Urinary bladder (tissue), 4 donors: ENCODE measurements around the gene POU6F1. TPM values are rescaled to one million over a fixed set of nuclear protein-coding genes. Genes with fewer than 3 reads are reported as not detected.

ENCODE experiments used
- DNase-seq: peaks from one replicate; pipeline ENCODE4 v3.0.0-alpha.2; 2015; ENCODE audit errors: extremely low spot score
- H3K27ac ChIP-seq: one replicate; pipeline ENCODE4 v1.5.1; 2013; ENCODE audit warnings: low read depth, mild to moderate bottlenecking, moderate library complexity
- H3K36me3 ChIP-seq: one replicate; pipeline ENCODE4 v1.6.1; 2013; ENCODE audit warnings: mild to moderate bottlenecking, moderate library complexity; ENCODE audit not compliant: insufficient read depth
- H3K4me1 ChIP-seq: one replicate; pipeline ENCODE4 v1.6.1; 2013; ENCODE audit warnings: mild to moderate bottlenecking, moderate library complexity; ENCODE audit not compliant: insufficient read depth
- H3K4me3 ChIP-seq: one replicate; pipeline ENCODE4 v1.5.1; 2013; ENCODE audit warnings: low read depth, low read length
- WGBS: extraction: QIAGEN DNeasy Blood & Tissue Kit; methylation state at CpG from one replicate; pipeline ENCODE4 v1.1.7; 2013; 5-methylcytosine and 5-hydroxymethylcytosine counted together
- polyA plus RNA-seq: library from polyadenylated mRNA; stranded (reverse); fragments of 200-250 nt; gene quantifications from one replicate; pipeline ENCODE4 v1.2.3, GENCODE V29; 2013
- total RNA-seq: library from RNA; depleted of rRNA; stranded (reverse); fragments of >200 nt; gene quantifications from one replicate; pipeline ENCODE4 v1.2.3, GENCODE V29; 2014
- donor health status: healthy with polysubstance abuse.
- donor health status: healthy.

The POU6F1 gene
- total and polyA plus RNA-seq, 2 donors, result 4.3 to 10.6 TPM

DNA sequence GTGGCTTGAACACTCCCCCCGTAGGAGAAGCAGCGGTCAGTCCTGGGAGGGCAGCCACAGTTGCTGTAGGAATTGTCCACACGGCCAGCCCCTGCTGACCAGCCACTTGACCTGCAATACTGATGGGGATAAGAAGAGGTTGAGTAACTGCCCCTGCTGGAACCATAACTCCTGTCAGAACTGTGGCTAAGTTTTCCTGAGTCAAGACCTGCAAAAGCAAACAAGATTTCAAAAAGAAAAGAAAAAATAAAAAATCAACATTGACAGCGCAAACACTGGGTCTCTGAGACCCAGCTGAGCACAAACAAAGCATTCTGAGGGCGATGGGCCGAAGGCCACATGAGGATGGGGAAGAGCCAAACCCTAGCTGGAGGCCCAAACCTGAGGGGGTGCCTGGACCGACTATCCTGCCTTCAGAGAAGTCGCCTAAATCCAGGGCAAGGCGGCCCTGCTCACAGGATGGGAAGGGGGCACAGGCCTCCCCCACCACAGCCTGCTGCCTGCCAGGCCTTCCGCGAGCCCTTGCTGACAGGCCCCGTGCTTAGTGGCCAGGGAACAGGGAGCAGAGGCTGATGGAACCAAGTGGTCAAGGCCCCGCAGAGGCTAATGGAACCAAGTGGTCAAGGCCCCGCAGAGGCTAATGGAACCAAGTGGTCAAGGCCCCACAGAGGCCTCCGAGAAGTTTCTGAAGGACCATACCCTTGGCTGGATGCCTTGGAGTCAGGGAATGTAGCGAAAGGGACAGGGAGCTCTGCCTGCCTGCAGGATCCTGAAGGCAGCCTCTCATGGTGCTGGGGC, 19.1 kb downstream of the POU6F1 start:
- H3K36me3 ChIP-seq, result no peaks in the 10 kb centered on the region
- 86% methylated on average over 16 of the region's 16 CpGs for WGBS
- no peaks in the 10 kb centered on the region for H3K4me1 ChIP-seq
- no peak overlapping the region for H3K27ac ChIP-seq
- no peak overlapping the region for H3K4me3 ChIP-seq
- no peak for DNase-seq

DNA sequence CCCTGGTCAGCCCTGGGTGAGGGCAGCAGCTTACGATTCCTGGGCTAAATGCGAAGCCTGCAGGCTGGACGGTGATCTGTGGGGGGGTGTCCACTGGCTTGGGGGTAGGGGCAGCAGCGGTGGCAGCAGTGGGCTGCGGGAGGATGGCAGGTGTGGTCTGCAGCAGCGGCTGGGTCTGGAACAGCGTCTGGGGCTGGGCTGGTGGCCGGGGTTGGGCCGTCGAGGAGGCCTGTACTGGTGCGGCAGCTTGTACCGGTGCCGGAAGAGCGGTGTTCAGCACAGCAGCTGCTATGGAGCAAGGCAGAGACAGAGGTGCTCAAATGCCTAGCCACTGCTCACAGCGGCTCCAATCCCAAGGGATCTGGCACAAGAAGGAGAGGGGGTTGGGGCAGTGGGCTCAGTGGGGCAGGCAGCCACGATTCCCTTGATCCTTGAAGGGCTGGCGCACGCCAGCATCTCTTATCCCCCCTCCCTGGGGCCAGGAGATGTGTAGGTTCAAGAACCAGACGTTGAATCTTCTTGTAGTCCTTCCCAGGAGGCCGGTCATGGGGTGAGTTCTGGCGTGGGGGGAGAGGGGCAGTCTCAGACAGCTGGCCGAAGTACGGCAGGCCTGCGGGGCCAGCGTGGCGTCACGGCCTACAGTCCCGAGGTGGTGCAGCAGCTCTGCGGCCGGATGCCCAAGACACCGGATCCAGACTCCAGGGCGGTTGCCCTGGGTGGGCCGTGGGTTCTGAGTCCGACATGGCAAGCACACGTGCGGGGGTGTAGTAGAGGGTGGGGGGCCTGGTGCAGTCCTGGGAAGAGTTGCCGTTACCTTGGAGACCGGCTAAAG, 19.9 kb downstream of the POU6F1 start:
- no peak overlapping the region for H3K4me3 ChIP-seq
- no peak overlapping the region for H3K27ac ChIP-seq
- no peaks in the 10 kb centered on the region for H3K4me1 ChIP-seq
- no peaks in the 10 kb centered on the region for H3K36me3 ChIP-seq
- no peak for DNase-seq
- WGBS, result 91% methylated on average over 38 of the region's 38 CpGs

DNA sequence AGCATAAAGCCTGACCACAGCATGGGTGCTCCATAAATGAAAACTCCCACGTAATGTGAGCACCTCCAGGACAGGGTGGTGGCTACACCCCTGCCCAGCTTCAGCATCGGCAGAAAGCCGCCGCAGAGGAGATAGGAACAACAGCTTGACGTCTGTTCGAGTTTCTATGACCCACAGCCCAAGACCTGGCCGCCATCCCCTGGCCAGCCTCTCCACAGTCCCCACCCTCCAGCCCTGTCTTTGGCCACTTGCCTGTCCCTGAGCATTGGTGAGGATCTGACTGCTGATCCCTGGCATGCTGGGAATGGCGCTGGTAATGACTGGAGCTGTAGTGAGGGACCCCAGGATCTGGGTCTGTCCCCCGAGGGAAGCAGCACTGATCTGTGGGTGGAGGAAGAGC, 21.3 kb downstream of the POU6F1 start:
- 90% methylated on average over 9 of the region's 9 CpGs for WGBS

DNA sequence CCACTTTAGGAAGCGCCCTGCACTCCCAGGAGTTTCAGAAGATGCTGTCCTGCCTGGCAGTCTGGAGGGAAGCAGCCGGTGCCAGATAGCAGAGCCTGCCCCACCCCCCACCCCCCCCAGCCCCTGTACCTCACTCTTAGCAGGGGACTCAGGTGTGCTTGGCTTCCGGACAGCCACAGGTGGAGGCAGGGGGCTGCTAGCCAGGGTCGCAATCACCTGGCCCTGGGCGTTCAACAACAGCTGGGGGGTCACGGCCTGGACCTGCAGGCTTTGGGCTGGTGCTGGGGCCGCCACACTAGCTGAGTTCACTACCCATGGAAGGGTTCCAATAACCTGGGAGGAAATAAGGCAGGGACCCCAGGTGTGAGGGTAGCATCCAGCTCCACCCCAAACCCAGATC, 22.0 kb downstream of the POU6F1 start:
- H3K36me3 ChIP-seq, result no peaks in the 10 kb centered on the region
- no peak overlapping the region for H3K4me3 ChIP-seq
- H3K27ac ChIP-seq, result no peak overlapping the region
- H3K4me1 ChIP-seq, result no peaks in the 10 kb centered on the region
- DNase-seq, result no peak
- WGBS, result 92% methylated on average over 7 of the region's 7 CpGs

More for the DNA sequence above, 21.3 kb downstream of the POU6F1 start:
- Histone ChIP-seq H3K4me1 (no peaks in the 10 kb centered on the region), H3K27ac (no peak overlapping the region), H3K4me3 (no peak overlapping the region), H3K36me3 (no peaks in the 10 kb centered on the region)
- no peak for DNase-seq

DNA sequence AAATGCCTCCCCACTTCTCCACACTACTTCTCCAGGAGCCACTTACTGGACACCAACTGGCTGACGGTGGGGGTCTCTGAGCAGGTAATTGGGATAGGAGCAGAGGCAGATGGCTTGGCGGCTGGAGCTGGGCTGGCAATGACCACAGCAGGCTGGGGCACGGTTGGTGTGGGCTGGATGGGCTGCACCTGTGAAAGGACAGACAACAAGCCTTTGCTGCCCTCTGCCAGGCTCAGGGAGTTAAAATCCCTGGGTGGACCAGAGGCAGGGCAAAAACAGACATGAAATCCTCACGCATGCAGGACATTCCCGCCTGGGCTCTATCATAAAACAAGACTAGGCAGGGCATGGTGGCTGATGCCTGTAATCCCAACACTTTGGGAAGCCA, 25.6 kb downstream of the POU6F1 start:
- WGBS, result 89% methylated on average over 5 of the region's 5 CpGs
- no peak for DNase-seq
- Histone ChIP-seq H3K36me3 (no peaks in the 10 kb centered on the region), H3K4me3 (no peak overlapping the region), H3K4me1 (no peaks in the 10 kb centered on the region), H3K27ac (no peak overlapping the region)

DNA sequence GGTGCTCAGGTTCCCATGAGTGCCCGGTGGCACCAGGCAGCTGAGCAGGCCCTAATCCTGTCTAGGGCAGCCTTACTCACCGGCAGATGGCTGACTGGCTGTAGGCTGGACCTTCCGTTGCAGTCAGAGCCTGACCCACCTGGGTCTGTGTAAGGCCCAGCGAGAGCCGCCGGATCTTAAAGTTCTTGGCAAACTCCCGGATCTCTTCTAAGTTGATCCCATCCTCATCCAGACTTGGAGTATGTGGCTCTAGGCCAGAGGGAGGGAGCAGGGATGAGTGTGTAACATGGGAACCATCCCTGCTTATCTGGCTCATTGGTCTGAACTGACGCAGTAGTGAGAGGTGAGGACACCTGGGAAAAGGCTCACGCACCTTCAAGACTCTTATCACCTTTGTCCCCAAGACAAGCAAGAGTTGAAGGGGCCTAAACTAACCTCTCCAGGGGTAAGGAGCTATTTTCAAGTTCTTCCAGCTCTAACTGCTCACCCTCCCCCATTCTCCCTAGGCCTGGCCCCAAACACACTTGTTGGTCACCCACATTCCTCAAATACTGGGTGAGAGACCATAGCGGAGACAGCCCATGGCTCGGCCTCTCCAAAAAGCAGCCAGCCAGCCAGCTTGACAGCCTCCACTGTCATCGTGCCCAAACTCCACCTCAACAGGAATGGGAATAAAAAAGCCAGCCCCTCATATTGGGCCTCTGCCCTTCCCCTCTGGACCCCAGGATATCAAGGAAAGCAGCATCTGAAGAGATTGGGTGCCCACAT, 26.2 kb downstream of the POU6F1 start:
- no peak overlapping the region for H3K4me3 ChIP-seq
- no peaks in the 10 kb centered on the region for H3K36me3 ChIP-seq
- H3K4me1 ChIP-seq, result no peaks in the 10 kb centered on the region
- 95% methylated on average over 12 of the region's 12 CpGs for WGBS
- H3K27ac ChIP-seq, result no peak overlapping the region
- no peak for DNase-seq

DNA sequence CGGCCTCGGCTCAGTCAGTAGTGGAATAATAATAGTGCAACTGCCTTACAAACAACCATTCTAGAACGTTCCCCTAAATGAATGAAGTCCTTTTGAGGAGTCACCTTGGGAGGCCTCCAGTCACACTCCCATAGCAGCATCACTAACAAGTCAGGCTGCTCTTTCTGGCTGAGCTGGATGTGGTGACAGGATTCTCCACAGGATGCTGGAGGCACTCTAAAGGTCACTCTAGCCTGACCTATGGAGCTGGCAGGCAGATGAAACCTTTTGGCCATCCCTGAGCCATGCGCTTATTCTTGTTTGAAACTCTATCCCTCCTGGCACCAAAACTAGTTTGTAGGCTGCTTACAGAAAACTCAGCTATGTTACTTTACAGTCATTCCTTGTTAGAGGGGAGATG, 27.0 kb downstream of the POU6F1 start:
- no peak overlapping the region for H3K4me3 ChIP-seq
- H3K4me1 ChIP-seq, result no peaks in the 10 kb centered on the region
- no peak for DNase-seq
- no peak overlapping the region for H3K27ac ChIP-seq
- WGBS, result 90% methylated on average over 4 of the region's 4 CpGs
- no peaks in the 10 kb centered on the region for H3K36me3 ChIP-seq

DNA sequence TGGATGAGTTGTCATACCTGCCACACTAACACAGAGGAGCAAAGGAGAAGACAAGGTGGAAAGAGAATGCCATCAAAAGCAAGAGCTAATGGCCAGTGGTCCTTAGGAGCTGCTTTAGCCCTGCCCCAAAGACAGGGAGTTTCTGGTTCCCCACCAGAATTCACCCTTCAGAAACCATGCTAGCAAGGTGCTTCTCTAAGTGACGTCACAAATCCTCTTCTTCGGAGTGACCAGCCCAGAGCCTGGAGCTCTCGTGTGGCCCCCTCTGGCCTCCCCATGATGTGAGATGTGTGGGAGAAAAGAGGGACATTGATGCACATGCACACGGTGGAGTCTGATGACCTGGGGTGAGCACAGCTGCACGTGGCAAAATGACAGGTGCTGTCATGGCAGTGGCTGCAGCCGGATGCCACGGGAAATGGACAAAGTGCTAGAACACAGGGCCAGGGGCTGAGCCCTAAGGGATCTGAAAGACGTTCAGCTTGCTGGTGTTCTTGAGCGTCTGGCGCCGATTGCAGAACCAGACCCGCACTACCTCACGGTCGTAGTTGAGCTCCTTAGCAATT, 28.0 kb downstream of the POU6F1 start:
- H3K27ac ChIP-seq, result no peak overlapping the region
- DNase-seq, result no peak
- H3K36me3 ChIP-seq, result no peaks in the 10 kb centered on the region
- H3K4me3 ChIP-seq, result no peak overlapping the region
- WGBS, result 90% methylated on average over 14 of the region's 14 CpGs
- no peaks in the 10 kb centered on the region for H3K4me1 ChIP-seq

DNA sequence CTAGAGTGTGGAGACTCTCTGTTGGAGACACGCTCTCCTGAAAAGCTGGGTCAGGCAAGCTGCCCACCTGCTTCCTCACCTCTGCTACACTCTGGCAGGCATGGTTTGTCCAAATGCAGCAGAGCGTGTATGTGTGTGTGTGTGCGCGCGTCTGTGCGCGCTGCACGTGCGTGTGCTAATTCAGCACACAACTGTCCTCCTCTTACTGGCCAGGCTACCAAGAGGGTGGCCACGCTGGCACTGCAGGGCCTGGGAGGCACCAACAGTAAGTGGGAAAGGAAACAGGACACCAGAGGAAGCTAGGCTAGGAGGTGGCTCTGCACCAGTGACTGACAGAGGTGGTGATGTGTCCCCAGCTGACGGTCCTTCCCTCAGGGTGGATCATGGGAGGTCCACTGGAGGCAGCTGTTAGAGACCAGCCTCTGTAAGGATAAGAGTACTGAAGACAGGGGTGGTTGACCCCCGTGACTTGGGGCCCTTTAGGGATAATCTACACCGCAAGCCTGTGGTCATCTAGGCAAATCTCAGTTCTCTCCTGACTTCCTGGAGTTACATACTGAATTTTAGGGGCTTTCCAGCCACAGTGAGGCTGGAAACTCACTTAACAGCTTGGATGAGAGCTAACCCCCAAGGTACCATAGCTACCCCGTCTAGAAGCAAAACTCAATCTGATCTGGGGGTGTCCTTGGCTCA, 29.4 kb downstream of the POU6F1 start:
- no peak for DNase-seq
- Histone ChIP-seq H3K4me1 (no peaks in the 10 kb centered on the region), H3K36me3 (no peaks in the 10 kb centered on the region), H3K4me3 (no peak overlapping the region), H3K27ac (no peak overlapping the region)
- WGBS, result 87% methylated on average over 14 of the region's 14 CpGs

DNA sequence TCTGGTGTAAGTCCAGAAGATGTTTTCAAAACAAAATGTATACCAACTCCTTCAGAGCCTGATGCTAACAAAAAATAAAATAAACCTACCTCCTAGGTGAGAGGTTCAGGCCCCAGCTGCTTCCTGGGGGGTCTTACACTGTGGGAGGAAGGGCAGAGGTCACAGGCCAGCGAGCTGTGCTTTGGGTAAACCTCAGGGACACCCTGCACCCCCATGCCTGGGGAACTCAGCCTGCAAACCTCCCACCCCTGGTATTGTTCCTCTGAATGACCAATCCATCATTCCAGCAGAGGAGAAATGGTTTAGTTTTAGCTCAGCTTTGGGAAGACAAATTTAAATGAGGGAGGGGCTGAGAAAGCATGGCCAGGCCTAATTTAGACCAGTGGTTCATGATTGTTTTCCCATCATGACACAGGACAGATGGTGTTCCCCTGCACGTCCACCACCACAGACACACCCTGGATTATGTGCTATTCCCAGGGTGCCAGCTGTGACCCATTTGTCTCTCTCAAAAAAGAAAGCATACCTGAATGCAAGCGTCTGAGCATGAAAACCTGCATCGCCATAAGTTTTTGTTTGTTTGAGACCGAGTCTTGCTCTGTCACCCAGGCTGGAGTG, 30.4 kb downstream of the POU6F1 start:
- Histone ChIP-seq H3K36me3 (no peaks in the 10 kb centered on the region), H3K4me1 (no peaks in the 10 kb centered on the region), H3K4me3 (no peak overlapping the region), H3K27ac (no peak overlapping the region)
- no peak for DNase-seq
- 50% methylated on average over 5 of the region's 5 CpGs for WGBS

DNA sequence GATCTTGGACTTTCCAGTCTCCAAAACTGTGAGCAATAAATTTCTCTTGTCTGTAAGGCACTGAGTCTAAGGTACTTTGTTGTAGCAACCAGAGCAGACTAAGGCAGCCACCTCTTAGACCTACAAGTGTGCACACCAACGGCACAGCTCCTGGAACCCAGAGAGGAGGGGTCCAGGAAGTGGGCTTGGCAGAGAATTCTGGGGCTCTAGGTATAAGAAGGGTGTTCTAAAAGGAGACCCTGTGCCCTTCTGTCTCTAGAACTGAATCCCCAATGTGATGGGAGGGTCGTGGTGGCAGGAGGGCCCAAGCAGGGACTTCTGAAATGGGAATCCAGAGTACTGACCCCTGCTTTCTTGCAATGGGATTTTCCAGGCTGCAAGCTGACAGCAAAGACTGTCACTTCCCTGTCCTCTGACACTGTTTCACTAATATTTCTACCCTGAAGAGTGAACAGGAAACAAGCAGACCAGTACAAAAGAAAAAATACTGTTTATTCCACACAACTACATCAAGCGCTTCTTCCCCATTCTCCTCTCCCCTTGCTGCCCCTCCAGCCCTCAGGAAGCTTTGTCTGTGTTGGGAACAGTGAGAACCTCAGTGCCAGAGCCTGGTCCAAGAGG, 31.3 kb downstream of the POU6F1 start:
- WGBS, result 54% methylated on average over 3 of the region's 3 CpGs
- H3K36me3 ChIP-seq, result no peaks in the 10 kb centered on the region
- no peaks in the 10 kb centered on the region for H3K4me1 ChIP-seq
- DNase-seq, result no peak
- no peak overlapping the region for H3K4me3 ChIP-seq
- no peak overlapping the region for H3K27ac ChIP-seq

DNA sequence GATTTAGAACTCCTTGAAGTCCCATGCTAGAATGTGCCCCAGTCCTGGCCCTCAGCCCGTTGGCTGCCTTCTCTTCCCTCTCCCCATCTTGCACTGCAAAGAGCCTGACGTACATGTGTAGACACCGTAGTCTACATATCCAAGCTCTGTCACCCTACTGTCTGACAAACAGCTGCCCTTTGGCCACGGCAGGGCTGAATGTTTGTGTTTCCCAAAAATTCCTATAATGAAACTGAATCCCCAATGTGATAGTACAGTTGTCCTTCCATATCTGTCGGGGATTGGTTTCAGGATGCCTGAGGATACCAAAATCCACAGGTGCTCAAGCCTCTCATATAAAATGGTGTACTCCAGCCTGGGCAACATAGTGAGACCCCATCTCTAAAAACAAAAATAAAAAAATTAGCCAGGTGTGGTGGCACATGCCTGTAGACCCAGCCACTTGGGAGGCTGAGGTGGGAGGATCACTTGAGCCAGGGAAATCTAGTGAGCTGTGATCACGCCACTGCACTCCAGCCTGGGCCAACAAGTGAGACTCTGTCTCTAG, 32.6 kb downstream of the POU6F1 start:
- Histone ChIP-seq H3K4me3 (no peak overlapping the region), H3K36me3 (no peaks in the 10 kb centered on the region), H3K27ac (no peak overlapping the region), H3K4me1 (no peaks in the 10 kb centered on the region)
- no peak for DNase-seq
- WGBS, result 83% methylated on average over 6 of the region's 6 CpGs
